Stimulated activated CD8-positive, alpha-beta memory T cell treated with anti-CD3 and anti-CD28 coated beads, Interleukin-2, amount 100 ng/mL, for 48 hours (primary cell): Measurements from ENCODE around the gene COL8A1.

Experiments
- DNase-seq, 2 donors: peaks; one replicate each; pipeline ENCODE4 v3.0.0-alpha.2; 2020; ENCODE audit warnings: low read depth in 2 of 2

COL8A1 gene

GRCh38 chr3:99639579-99639978 lies 1.2 kb downstream of the COL8A1 start:
- no peak for DNase-seq

- no peak for DNase-seq
Observed at GRCh38 chr3:99640214-99640851, 1.9 kb downstream of the COL8A1 start.

GRCh38 chr3:99641480-99641879 lies 3.1 kb downstream of the COL8A1 start:
- DNase-seq = no peak

GRCh38 chr3:99641982-99642381 lies 3.6 kb downstream of the COL8A1 start:
- no peak for DNase-seq

DNA sequence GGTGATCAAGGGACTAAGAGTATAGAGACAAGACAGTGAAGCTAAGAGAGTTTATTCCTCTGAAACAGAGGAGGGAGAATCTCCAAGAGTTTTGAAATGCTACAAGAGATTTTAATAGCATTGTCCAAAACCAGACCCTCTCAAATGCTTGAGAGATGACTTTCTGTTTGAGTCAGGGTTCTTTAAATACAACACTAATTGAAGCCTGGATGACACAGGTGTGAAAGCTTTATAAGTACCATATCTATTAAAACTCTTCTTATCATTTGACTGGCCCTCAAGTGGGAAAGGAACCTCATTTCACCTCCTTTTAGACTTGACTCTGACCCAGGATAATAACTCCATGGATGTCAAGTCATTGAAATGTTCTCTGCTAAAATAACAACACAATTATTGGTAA lies 5.6 kb downstream of the COL8A1 start:
- no peak for DNase-seq

DNA sequence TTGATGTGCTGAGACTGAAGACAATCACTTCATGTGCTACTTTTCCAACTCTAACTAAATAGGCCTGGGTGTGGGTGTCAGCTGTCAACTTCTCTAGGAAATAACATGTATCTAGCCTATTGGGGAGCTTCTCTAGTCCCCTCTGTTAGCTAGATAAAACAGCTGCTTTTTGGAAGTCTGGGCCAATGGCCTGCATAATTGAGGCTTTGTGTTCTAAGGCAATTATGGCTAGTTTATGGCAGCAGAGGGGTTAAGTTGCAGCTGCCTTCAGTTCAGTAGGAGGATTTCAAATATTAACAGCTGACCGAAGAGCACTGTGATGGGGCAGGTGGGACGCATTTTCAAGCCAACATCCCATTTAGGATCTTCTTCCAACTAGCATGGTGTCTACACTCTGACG lies 6.4 kb downstream of the COL8A1 start:
- DNase-seq = no peak

GRCh38 chr3:99645277-99646106 lies 7.1 kb downstream of the COL8A1 start:
- no peak for DNase-seq

DNA sequence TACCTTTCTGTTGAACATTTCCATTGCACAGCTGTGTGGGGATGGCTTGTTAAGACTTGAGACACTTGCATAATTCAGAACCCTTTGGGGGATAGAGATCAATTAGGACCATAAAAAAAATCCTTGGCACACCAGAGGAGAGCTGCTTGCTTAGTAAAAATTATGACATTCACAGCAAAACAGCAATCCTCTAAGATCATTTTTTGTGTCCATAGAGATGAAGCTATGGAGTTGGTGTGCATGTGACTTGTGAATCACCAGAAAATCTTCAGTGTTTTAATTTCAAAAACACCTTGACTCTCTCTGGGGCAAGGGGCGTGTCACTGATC lies 7.7 kb downstream of the COL8A1 start:
- DNase-seq = no peak

GRCh38 chr3:99647081-99647480 lies 8.7 kb downstream of the COL8A1 start:
- DNase-seq = no peak

- no peak for DNase-seq
Observed at GRCh38 chr3:99648101-99648500, 9.7 kb downstream of the COL8A1 start.

DNA sequence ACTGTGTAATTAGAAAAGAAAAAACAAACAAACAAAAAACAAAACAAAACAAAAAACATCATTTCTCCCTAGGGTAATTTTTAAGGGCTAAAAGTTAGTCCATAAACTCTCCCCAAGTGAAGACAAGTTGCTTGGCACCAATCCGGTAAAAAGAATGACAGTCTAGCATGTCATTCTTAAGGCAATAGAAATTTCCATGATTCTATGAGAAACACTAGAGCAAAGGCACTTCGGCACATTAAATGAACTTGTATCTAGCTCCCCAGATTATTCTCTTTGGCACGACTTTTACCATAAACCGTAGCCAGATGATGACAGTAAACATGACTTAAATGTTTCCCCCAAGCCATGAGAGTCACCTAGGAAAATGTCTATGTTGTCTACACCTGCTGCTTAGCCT lies 10.1 kb downstream of the COL8A1 start:
- DNase-seq = no peak

DNA sequence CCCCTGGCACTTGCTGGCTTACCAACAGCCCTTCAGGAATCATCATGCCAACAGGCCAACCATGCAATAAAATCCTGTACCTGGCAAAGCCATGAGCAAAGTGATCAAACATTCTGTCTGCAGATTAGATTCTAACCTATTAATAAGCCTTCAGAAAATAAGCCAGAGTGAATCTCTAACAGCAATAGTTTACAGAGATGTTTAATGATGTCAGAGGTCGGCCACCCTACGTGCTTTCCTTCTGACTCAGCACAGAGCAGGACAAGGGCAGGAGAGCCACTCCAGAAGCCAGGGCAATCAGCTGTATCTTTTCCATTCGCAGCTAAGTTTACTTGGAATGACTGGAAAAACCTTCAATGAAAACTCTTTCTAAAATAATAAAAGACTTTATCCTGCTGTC lies 13.1 kb downstream of the COL8A1 start:
- no peak for DNase-seq

DNA sequence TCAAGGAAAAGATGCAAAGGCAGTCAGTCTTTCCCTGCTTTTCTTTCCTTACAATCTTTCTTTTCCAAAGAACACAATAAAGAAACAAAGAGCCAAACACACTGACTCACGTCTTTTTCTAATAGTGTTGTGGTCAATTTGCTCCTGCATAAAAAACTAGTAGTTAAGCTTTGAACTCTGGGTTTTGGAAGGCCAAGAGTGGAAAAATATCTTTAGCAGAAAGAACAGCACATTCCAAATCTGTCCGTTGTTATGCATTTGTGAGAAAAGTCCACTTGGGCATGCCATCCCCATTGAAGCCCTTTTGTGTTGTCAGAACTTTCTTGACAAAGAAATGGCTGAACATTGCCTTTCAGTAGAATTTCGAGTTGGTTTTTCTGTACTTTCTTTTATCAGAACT lies 18.2 kb downstream of the COL8A1 start:
- no peak for DNase-seq

DNA sequence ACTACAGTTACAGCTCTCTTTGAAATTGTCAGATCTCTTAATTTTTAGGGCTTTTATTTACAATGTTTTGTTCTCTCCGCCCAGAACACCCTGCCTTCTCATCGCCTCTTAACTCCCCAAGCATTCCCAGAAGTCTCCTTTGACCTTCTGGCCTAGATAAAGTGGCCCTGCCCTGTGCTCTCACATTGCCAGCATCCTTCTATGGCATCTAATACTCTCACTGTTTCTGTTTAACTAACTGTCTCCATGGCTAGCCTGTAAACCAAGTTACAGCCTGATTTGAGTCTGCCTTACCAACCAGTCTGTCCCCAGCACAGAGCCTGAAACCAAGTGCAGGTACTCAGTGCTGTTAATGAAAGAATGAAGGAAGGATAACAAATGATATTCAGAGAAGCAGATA lies 19.9 kb downstream of the COL8A1 start:
- no peak for DNase-seq

DNA sequence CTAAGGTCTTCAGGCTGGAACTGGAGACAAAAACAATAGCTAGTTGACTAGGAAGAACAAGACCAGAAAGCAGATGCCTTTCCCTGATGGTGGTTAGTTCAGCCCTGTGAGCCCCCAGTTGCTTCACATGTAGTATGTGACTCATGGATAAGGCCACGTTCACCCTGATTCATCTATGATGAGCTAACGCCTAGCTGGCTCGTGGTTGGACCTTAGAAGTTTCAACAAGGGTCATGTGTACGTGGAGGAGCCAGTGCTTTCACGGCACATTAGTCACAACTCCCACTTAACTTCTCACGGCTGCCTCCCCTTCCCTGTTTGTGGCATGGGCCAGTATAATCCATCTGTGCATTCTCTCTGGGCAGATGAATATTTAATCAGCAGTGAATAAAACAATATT lies 20.6 kb downstream of the COL8A1 start:
- DNase-seq = peak in 1 of 2 donors; percentile 3

DNA sequence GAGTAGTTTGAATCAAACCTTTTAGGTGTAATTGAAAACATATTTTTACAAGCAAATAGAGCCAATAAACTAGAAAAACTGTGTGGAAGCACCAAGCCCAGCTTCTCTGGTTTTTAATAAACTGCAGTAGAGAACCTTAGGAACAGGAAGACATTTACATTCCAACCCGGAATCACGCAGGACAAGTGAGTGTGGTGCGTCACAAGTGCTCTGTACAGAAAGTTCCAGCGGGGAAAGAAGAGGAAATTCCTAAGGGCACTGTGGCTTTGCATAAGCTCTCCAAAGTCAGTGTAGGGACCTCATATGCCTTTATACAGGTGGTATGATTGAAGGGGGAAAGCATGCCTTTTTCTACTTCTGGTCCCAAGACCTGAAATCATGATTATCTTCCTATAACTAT lies 21.6 kb downstream of the COL8A1 start:
- DNase-seq = no peak

GRCh38 chr3:99662838-99663570 lies 24.6 kb downstream of the COL8A1 start:
- DNase-seq = no peak

DNA sequence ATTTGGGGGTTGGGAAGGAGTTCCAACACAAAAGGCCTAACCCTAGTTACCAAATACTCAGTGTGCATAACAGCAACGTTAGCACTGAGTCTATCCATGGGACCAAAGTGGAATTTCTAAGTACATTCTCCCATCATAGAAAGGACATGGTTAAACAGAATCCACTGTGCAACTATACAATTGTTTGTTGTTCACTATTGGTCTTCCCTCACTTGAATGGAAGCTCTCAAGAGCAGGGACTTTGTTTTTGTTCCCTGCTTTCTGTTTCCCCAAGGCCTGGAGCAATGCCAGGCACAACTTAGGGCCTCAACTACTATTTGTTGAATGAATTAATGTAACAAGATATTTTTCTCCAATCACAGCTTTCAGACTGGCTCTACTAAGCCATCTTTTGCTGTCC lies 25.6 kb downstream of the COL8A1 start:
- DNase-seq = no peak

- DNase-seq = no peak
Observed at GRCh38 chr3:99665017-99665416, 26.6 kb downstream of the COL8A1 start.

DNA sequence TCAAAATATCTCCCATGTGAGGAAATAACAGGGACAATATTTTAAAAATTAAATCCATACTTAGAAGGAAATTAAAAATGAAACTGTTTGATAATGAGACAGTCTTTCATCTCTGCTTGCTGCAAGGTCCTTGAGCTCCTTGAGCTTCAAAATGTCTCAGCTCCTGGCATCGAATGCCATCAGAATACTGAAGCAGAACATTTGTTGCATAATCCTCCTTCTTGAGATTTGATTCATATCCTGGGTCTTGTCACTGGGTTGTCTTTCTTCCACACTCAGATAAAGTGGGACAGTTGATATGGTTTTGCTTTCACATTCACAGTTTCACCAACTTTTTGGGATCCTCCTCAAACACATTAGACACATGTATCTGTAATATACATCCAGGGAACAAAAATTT lies 27.8 kb downstream of the COL8A1 start:
- DNase-seq = no peak

DNA sequence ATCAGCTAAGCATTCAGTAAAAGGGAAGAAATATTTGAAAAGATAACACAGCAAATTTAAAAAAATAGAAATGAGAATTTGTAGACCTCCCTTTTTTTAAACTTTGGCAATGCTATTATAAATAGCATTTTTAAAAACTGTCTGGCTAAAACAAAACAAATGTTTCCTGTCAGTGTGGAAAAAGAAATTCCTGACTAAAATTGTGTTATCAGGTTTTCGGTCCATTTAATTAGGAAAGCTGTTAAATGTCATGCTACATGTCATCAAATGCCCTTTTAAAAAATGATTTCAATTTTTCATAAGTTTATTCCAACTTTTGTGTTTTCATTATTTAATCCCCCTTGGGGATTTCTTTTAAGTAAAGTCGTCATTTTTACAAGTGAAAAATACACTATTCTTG lies 29.6 kb downstream of the COL8A1 start:
- no peak for DNase-seq

- no peak for DNase-seq
Observed at GRCh38 chr3:99669879-99670555, 31.6 kb downstream of the COL8A1 start.
